OCI-LY7 (cell line): Measurements from ENCODE around the gene TCF25. TPM values are rescaled to one million over a fixed set of nuclear protein-coding genes. Genes with fewer than 3 reads are reported as not detected.

Experiments used
- BruUV-seq: library from RNA; stranded (reverse); fragments of 400-500 nt; replicated peaks from 2 replicates; lab custom pipeline; 2021; lab: Mats Ljungman, UMichigan
- CTCF ChIA-PET: fragments of 300-600 bp; sonication (Branson Sonifier 250); formaldehyde crosslinking; loops from one replicate; lab custom pipeline; 2022; ENCODE audit warnings: antibody characterized with exemption; ENCODE audit not compliant: unreplicated experiment; lab: Charles Lee
- POLR2A ChIA-PET: fragments of 300-600 bp; sonication (Branson Sonifier 250); formaldehyde crosslinking; loops from one replicate; lab custom pipeline; 2022; ENCODE audit warnings: antibody characterized with exemption; lab: Charles Lee
- DNase-seq: peaks from one replicate; pipeline ENCODE4 v3.0.0-alpha.2; 2015; ENCODE audit warnings: low spot score
- H2AFZ ChIP-seq: fragments of 200-600 bp; sonication (generic), shearing (Covaris generic); 2 replicates; pipeline ENCODE4 v1.6.1; 2014; ENCODE audit warnings: mild to moderate bottlenecking, antibody characterized with exemption, low read length, moderate library complexity
- H3K27ac ChIP-seq: fragments of 200-600 bp; sonication (generic); 2 replicates; pipeline ENCODE4 v1.5.1; 2014; ENCODE audit warnings: mixed run types, low read depth, mild to moderate bottlenecking, moderate library complexity, low read length, inconsistent platforms; ENCODE audit not compliant: poor library complexity, severe bottlenecking
- H3K36me3 ChIP-seq: fragments of 200-600 bp; sonication (generic); 2 replicates; pipeline ENCODE4 v1.6.1; 2014; ENCODE audit warnings: mild to moderate bottlenecking, antibody characterized with exemption, low read length, moderate library complexity, mixed read lengths; ENCODE audit not compliant: insufficient read depth
- H3K4me1 ChIP-seq: fragments of 200-600 bp; sonication (generic); 2 replicates; pipeline ENCODE4 v1.5.1; 2014; ENCODE audit warnings: mild to moderate bottlenecking, low read length; ENCODE audit not compliant: insufficient read depth, poor library complexity, severe bottlenecking
- H3K4me2 ChIP-seq: fragments of 200-600 bp; sonication (generic); 2 replicates; pipeline ENCODE4 v1.6.1; 2014; ENCODE audit warnings: mild to moderate bottlenecking, low read length
- H3K4me3 ChIP-seq: fragments of 200-600 bp; sonication (generic); 2 replicates; pipeline ENCODE4 v1.5.1; 2014; ENCODE audit warnings: mild to moderate bottlenecking, low read depth, low read length; ENCODE audit not compliant: poor library complexity, severe bottlenecking
- H3K79me2 ChIP-seq: fragments of 200-600 bp; sonication (generic); 2 replicates; pipeline ENCODE4 v1.6.1; 2016; ENCODE audit warnings: low read depth, mild to moderate bottlenecking, low read length, moderate library complexity, mixed read lengths; ENCODE audit not compliant: insufficient read depth
- H3K9me2 ChIP-seq: fragments of 200-600 bp; sonication (generic); 2 replicates; pipeline ENCODE4 v1.6.1; 2016; ENCODE audit warnings: mild to moderate bottlenecking, low read length, mixed read lengths; ENCODE audit not compliant: insufficient read depth
- H3K9me3 ChIP-seq: fragments of 200-600 bp; sonication (generic); 2 replicates; pipeline ENCODE4 v1.6.1; 2014; ENCODE audit warnings: mild to moderate bottlenecking, mixed run types, low read length, mixed read lengths
- H4K20me1 ChIP-seq: fragments of 200-600 bp; sonication (generic); 2 replicates; pipeline ENCODE4 v1.6.1; 2014; ENCODE audit warnings: mild to moderate bottlenecking, antibody characterized with exemption, low read length, moderate library complexity, mixed read lengths; ENCODE audit not compliant: insufficient read depth
- CTCF ChIP-seq: fragments of 200-600 bp; sonication (generic); conservative IDR thresholded peaks from 2 replicates; pipeline ENCODE4 v1.5.1; 2014; ENCODE audit warnings: mild to moderate bottlenecking, antibody characterized with exemption, low read length, moderate library complexity, mixed read lengths
- EZH2phosphoT487 ChIP-seq: fragments of 200-600 bp; sonication (generic); IDR thresholded peaks from 2 replicates; pipeline ENCODE4 v1.6.1; 2018; ENCODE audit warnings: low read depth, borderline replicate concordance, mild to moderate bottlenecking, mixed run types, antibody characterized with exemption, low read length, moderate library complexity, mixed read lengths
- intact Hi-C: fragments of 100-400 bp; cut with micrococcal nuclease; formaldehyde crosslinking; loops from one replicate; pipeline ENCODE4 v1.10.0; 2022; ENCODE audit not compliant: unreplicated experiment
- total RNA-seq, 2 experiments: library from RNA; depleted of rRNA in 1 of 2; stranded (reverse); fragments of >200 nt in 1 of 2; shearing (Covaris generic) in 1 of 2; gene quantifications; 2 replicates each; pipeline ENCODE4 v1.2.3, GENCODE V29; 2014 to 2022

The TCF25 gene
- total RNA-seq, 2 experiments from 2014 or later: 141 to 255 TPM

GRCh38 chr16:89847051-89847939 is 26.1 kb upstream of the TCF25 start:
- H3K4me2 ChIP-seq: no peak overlapping the region
- DNase-seq: no peak
- H4K20me1 ChIP-seq: no peaks in the 10 kb centered on the region
- no peaks in the 10 kb centered on the region for H3K79me2 ChIP-seq
- no peak for TF ChIP-seq EZH2phosphoT487
- TF ChIP-seq CTCF: no peak
- ChIA-PET CTCF (no interaction called here), POLR2A (no interaction called here)
- H3K9me3 ChIP-seq: no peaks in the 10 kb centered on the region
- H3K27ac ChIP-seq: no peak overlapping the region
- intact Hi-C loops: no loop called here
- peaks cover 39% of the 10 kb centered on the region for H3K4me1 ChIP-seq
- no TSS peak for BruUV-seq
- no peak overlapping the region for H3K4me3 ChIP-seq
- H3K36me3 ChIP-seq: no peaks in the 10 kb centered on the region
- H2AFZ ChIP-seq: no peak overlapping the region
- H3K9me2 ChIP-seq: no peaks in the 10 kb centered on the region

- Histone ChIP-seq H4K20me1 (no peaks in the 10 kb centered on the region), H3K4me3 (no peak overlapping the region), H3K9me3 (no peaks in the 10 kb centered on the region), H3K4me1 (peaks cover 33% of the 10 kb centered on the region), H3K27ac (no peak overlapping the region), H3K9me2 (no peaks in the 10 kb centered on the region), H3K79me2 (no peaks in the 10 kb centered on the region), H3K36me3 (no peaks in the 10 kb centered on the region), H2AFZ (no peak overlapping the region), H3K4me2 (no peak overlapping the region)
- CTCF ChIA-PET: no interaction called here
- intact Hi-C loops: no loop called here
- no peak for DNase-seq
- TF ChIP-seq EZH2phosphoT487 (no peak), CTCF (no peak)
- BruUV-seq: no TSS peak
- POLR2A ChIA-PET: no interaction called here
Observed at GRCh38 chr16:89847940-89848297, 25.5 kb upstream of the TCF25 start.

- Histone ChIP-seq H3K9me3 (no peaks in the 10 kb centered on the region), H3K79me2 (no peaks in the 10 kb centered on the region), H3K27ac (no peak overlapping the region), H3K4me1 (peaks cover 23% of the 10 kb centered on the region), H4K20me1 (no peaks in the 10 kb centered on the region), H3K4me3 (no peak overlapping the region), H2AFZ (no peak overlapping the region), H3K36me3 (no peaks in the 10 kb centered on the region), H3K4me2 (no peak overlapping the region), H3K9me2 (no peaks in the 10 kb centered on the region)
- DNase-seq: no peak
- ChIA-PET CTCF (no interaction called here), POLR2A (interaction anchor here (0.6 kb wide), 1 partner anchor 88 kb away, joined by 5 read pairs; no protein-coding TSS in a partner anchor)
- intact Hi-C loops: no loop called here
- BruUV-seq: no TSS peak
- TF ChIP-seq EZH2phosphoT487 (no peak), CTCF (no peak)
Observed at GRCh38 chr16:89848974-89849373, 24.4 kb upstream of the TCF25 start.
